GM10266 (cell line): ENCODE measurements around the gene OSBPL5.

Experiments used
- DNase-seq: peaks from one replicate; pipeline ENCODE4 v3.0.0; 2012; ENCODE audit errors: extremely low spot score
- TF ChIP-seq, protein P1 (sequence below): IDR thresholded peaks from 2 replicates; pipeline ENCODE4 v1.5.1; 2012; ENCODE audit warnings: mild to moderate bottlenecking, low read depth; ENCODE audit not compliant: control insufficient read depth, insufficient read depth; ENCODE audit errors: missing control alignments

OSBPL5 gene

DNA sequence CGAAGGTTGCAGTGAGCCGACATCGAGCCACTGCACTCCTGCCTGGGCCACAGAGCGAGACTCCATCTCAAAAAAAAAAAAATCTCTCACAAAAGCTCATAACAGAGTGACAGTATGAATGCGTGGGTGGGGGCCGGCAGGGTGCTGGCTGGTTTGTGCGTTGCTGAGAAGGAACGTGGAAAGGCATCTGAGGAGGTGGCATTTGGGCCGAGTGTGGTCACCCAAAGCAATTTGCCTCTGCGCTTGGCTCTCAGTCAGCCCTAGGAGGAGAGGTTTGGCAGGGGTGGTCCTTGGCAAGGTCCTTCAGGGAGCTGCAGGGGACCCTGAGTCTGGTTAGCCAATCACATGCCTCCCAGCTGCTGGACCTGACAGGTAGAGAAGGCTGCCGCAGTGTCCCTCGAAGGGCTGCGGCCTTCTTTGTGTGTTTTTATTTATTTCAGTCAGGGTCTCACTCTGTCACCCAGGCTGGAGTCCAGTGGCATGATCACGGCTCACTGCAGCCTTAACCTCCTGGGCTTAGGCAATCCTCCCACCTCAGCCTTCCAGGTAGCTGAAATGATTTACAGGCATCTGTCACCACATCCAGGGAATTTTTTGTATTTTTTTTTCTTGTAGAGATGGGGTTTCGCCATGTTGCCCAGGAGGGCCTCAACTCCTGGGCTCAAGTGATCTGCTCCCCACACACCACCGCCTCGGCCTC is 23.5 kb upstream of the OSBPL5 start:
- DNase-seq, result no peak
- TF ChIP-seq, protein P1, sequence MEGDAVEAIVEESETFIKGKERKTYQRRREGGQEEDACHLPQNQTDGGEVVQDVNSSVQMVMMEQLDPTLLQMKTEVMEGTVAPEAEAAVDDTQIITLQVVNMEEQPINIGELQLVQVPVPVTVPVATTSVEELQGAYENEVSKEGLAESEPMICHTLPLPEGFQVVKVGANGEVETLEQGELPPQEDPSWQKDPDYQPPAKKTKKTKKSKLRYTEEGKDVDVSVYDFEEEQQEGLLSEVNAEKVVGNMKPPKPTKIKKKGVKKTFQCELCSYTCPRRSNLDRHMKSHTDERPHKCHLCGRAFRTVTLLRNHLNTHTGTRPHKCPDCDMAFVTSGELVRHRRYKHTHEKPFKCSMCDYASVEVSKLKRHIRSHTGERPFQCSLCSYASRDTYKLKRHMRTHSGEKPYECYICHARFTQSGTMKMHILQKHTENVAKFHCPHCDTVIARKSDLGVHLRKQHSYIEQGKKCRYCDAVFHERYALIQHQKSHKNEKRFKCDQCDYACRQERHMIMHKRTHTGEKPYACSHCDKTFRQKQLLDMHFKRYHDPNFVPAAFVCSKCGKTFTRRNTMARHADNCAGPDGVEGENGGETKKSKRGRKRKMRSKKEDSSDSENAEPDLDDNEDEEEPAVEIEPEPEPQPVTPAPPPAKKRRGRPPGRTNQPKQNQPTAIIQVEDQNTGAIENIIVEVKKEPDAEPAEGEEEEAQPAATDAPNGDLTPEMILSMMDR, result no peak

DNA sequence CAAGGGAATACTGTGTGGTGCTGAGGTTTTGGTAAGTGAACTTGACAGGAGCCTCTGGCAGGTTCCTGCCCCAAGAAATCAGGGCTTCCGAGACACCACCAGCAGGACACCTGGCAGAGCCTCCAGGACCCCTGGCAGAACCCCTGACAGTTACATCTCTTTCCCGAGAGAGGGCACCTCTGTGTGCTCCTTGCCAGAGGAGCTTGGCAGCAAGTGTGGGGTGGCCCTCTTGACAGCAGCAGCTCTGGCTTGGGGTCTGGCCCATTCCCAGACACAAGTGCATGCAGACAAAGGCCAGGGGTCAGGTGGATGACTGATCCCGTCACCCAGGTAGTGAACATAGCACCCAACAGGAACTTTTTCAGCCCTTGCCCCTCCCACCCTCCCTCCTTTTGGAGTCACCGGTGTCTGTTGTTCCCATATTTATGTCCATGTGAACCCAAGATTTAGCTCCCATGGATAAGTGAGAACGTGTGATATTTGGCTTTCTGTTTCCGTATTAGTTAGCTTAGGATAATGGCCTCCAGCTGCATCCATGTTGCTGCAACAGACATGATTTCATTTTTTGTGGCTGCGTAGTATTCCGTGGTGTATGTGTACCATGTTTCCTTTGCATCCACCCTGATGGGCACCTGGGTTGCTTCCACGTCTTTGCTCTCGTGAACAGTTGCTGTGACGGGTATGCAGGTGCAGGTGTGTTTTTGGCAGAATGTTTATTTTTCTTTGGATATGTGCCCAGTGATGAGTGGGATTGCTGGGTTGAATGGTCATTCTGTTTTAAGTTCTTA is 21.2 kb upstream of the OSBPL5 start:
- TF ChIP-seq, protein P1, result no peak

DNA sequence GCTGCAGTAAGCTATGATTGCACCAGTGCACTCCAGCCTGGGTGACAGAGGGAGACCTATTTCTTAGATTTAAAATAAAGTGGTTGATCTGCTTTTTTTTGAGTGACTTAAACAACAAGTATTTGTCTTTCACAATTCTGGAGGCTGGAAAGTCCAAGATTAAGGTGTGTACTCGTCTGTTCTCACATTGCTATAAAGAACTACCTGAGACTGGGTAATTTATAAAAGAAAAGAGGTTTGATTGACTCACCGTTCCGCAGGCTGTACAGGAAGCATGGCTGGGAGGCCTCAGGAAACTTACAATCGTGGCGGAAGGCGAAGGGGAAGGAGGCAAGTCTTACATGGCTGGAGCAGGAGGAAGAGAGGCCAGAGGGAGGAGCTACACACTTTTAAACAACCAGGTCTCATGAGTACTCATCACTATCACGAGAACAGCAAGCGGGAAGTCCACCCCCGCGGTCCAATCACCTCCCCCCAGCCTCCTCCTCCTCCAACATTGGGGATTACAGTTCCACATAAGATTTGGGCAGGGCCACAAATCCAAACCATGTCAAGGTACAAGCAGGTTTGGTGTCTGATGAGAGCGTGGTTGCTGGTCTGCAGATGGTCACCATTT is 19.7 kb upstream of the OSBPL5 start:
- no peak for DNase-seq
- TF ChIP-seq, protein P1, result no peak

More for the DNA sequence above, 21.2 kb upstream of the OSBPL5 start:
- no peak for DNase-seq

DNA sequence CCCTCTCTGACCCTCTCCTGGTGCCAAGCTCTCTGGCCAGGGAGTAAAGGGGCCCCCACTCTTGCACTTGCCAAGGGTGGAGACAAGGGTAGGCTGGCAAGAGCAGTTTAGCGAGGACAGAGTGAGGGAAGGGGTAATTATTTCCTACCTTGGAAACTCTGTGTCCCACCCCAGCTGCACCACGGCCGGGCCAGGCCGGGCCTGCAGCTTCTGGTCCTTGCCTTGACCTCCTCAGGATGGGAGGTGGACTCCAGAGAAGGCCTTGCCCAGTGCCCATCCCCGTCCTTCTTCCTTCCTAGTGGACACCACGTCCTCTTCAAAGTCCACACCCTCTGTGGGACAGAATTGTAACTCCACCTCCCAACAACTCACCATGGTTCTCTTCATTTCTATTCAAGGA is 18.4 kb upstream of the OSBPL5 start:
- DNase-seq, result no peak
- TF ChIP-seq, protein P1, result no peak

DNA sequence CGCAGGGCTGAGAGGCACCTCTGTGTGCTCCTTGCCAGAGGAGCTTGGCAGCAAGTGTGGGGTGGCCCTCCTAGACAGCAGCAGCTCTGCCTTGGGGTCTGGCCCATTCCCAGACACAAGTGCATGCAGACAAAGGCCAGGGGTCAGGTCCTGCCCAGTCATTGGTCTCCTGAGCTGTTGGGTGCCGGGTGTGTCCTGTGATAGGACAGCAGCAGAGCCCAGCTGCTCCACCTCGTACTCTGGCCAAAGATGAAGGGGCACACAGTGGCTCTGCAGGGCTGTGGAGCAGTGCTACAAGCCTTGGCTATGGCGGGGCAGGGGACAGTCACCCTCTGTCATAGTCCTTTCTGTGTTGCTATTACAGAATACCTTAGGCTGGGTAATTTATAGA is 17.3 kb upstream of the OSBPL5 start:
- no peak for DNase-seq
- TF ChIP-seq, protein P1, result no peak

DNA sequence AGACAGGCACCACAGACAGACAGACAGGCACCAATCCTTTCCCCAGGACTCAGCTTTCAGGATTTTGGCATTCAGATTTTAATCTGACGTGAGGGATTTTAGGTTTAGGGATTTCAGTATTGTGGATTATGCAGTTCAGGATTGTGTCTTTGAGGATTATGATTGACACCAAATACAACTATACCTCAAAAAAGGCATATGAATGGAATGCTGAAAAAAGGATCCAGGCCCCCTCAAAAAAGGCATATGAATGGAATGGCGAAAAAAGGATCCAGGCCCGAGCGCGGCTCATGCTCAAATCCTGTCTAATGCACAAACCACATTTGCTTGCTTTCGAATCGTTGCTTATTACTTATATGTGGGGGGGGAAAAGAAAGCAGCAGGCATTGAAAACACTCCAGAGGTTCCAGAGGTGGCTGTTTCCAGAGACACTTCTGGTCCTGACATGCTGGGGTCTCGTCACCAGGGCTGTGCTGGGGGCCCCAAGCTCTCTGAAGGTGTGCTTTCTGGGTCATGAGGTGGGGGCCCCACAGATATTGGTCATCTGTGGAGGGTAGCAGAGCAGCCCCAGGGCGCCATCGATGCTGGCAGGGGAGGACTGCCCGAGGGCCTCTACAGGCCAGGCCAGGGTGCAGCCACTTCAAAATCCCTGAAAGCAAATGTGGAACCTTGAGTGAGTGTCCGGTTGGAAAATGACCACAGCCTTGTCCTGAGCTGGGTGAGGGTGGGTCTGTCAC is 16.8 kb upstream of the OSBPL5 start:
- DNase-seq, result no peak
- TF ChIP-seq, protein P1, result no peak
